WTC11 (cell line): ENCODE data around the gene NPW.

Experiments
- ESRRA ChIP-seq: sonication (generic); formaldehyde crosslinking; IDR thresholded peaks from 2 replicates; pipeline ENCODE4 v1.8.1; 2022; ENCODE audit warnings: mild to moderate bottlenecking, missing genetic modification reagents, borderline replicate concordance
- RELA ChIP-seq: sonication (generic); formaldehyde crosslinking; IDR thresholded peaks from 2 replicates; pipeline ENCODE4 v1.8.1; 2022; ENCODE audit warnings: missing genetic modification reagents, mild to moderate bottlenecking, borderline replicate concordance
- SMAD3 ChIP-seq: sonication (generic); formaldehyde crosslinking; IDR thresholded peaks from 2 replicates; pipeline ENCODE4 v1.8.0; 2022; ENCODE audit warnings: missing genetic modification reagents, mild to moderate bottlenecking, borderline replicate concordance

- TF ChIP-seq ESRRA (CRISPR knock-in tag) (no peak), SMAD3 (CRISPR knock-in tag) (no peak), RELA (CRISPR knock-in tag) (no peak)
Measured at GRCh38 chr16:2042171-2042985, 22.8 kb downstream of the NPW start.
